Thyroid gland (tissue), 4 donors: ENCODE results near the gene INVS. TPM values are rescaled to one million over a fixed set of nuclear protein-coding genes. Genes with fewer than 3 reads are reported as not detected.

ENCODE experiments used
- DNase-seq, 2 donors: peaks; one replicate each; pipeline ENCODE4 v3.0.0-alpha.2; 2019
- H3K27ac ChIP-seq, 3 donors: fragments of 200-600 bp; sonication (generic); 1 replicate in 2 of 3; 2 replicates in 1 of 3; pipeline ENCODE4 v1.5.1; 2016 to 2019; ENCODE audit warnings: mild to moderate bottlenecking in 1 of 3, moderate library complexity in 1 of 3
- H3K27me3 ChIP-seq: fragments of 200-600 bp; sonication (generic); one replicate; pipeline ENCODE4 v1.5.1; 2019
- H3K36me3 ChIP-seq, 2 donors: fragments of 200-600 bp; sonication (generic); one replicate each; pipeline ENCODE4 v1.5.1; 2016 to 2019
- H3K4me1 ChIP-seq, 2 donors: fragments of 200-600 bp; sonication (generic); one replicate each; pipeline ENCODE4 v1.5.1; 2017 to 2019
- H3K4me3 ChIP-seq, 3 donors: fragments of 200-600 bp; sonication (generic); replicated peaks in 1 of 3; 1 replicate in 2 of 3; 2 replicates in 1 of 3; pipeline ENCODE4 v1.5.1; 2016; ENCODE audit warnings: mild to moderate bottlenecking in 1 of 3
- H3K9me3 ChIP-seq: fragments of 200-600 bp; sonication (generic); one replicate; pipeline ENCODE4 v1.5.1; 2017
- CTCF ChIP-seq, 6 experiments: fragments of 200-600 bp in 3 of 6; fragments of 450-650 bp in 3 of 6; sonication (generic) in 3 of 6; IDR thresholded peaks; one replicate each; pipeline ENCODE4 v1.5.1; 2016 to 2019; ENCODE audit warnings: antibody characterized with exemption in 6 of 6, mild to moderate bottlenecking in 2 of 6, inconsistent platforms in 1 of 6, moderate library complexity in 1 of 6
- POLR2A ChIP-seq, 2 donors: fragments of 450-650 bp; IDR thresholded peaks; one replicate each; pipeline ENCODE4 v1.6.1; 2017; ENCODE audit warnings: antibody characterized with exemption in 2 of 2, mild to moderate bottlenecking in 2 of 2, moderate library complexity in 1 of 2
- WGBS, 2 donors: methylation state at CpG; one replicate each; pipeline ENCODE4 v1.1.5; 2017; 5-methylcytosine and 5-hydroxymethylcytosine counted together
- intact Hi-C: fragments of 100-400 bp; cut with DNase I; formaldehyde crosslinking; loops from one replicate; pipeline ENCODE4 v1.15.1; 2023
- total RNA-seq, 4 donors: library from RNA; depleted of rRNA; stranded (reverse); fragments of >200 nt; gene quantifications; one replicate each; pipeline ENCODE4 v1.2.3, GENCODE V29; 2016

Gene INVS
- total RNA-seq, 4 donors from 2014 or later = 37.0 to 56.6 (median 45.6) TPM

- H3K4me1 ChIP-seq = no peaks in the 10 kb centered on the region
- no peak overlapping the region for H3K27ac ChIP-seq
- TF ChIP-seq POLR2A (IDR thresholded peaks at IDR 0.05) (no peak), CTCF (IDR thresholded peaks at IDR 0.05) (no peak)
- no peak for DNase-seq
- intact Hi-C loops = no loop called here
- WGBS, 2 donors = 34 to 39% methylated on average over 2 of the region's 2 CpGs
- no peaks in the 10 kb centered on the region for H3K27me3 ChIP-seq
- H3K4me3 ChIP-seq = no peak overlapping the region
- no peaks in the 10 kb centered on the region for H3K9me3 ChIP-seq
- no peaks in the 10 kb centered on the region for H3K36me3 ChIP-seq
Measured at GRCh38 chr9:100150214-100150613, 51.2 kb downstream of the INVS start.

DNA sequence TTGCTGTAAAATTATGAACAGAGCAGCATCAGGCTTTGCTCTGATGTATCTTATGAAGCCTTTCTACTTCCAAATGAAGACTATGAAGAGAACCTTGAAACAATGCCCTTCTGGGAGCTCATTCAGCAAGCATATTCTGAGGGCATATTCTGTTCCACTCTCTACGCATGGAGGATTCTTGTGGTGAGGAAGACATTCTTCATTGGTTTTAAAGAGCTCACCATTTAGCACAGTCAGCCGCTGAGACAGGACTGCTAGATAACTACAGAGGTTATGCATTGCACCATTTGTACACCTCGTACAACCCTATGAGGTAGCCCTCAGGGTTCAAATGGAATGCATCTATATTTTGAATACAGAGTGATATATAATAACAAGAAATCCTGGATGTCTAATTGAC, 61.0 kb downstream of the INVS start:
- DNase-seq = no peak
- intact Hi-C loops = no loop called here
- Histone ChIP-seq H3K9me3 (no peaks in the 10 kb centered on the region), H3K4me1 (no peaks in the 10 kb centered on the region), H3K27me3 (no peaks in the 10 kb centered on the region), H3K4me3 (no peak overlapping the region), H3K36me3 (no peaks in the 10 kb centered on the region), H3K27ac (no peak overlapping the region)
- TF ChIP-seq POLR2A (IDR thresholded peaks at IDR 0.05) (no peak), CTCF (IDR thresholded peaks at IDR 0.05) (no peak)
- WGBS, 2 donors = 79 to 89% methylated on average over 3 of the region's 3 CpGs

DNA sequence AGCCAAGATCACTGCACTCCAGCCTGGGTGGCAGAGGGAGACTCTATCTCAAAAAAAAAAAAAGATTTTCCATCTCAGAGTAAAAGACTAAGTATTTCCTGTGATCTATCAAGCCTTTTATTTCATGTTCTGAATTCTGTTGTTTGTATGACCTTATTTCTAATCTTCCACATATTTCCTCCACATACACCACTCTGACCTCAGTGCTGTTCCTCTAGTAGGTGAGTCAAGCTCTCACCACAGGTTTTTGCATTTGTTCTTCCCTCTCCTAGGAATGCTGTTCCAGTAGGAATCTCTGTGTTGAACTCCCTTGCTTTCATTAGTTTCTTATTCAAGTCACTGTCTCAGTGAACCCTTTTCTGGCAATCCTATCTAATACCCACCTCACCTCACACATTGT, 68.1 kb downstream of the INVS start:
- H3K36me3 ChIP-seq = no peaks in the 10 kb centered on the region
- intact Hi-C loops = no loop called here
- no peaks in the 10 kb centered on the region for H3K27me3 ChIP-seq
- no peak for DNase-seq
- H3K9me3 ChIP-seq = no peaks in the 10 kb centered on the region
- no peak overlapping the region for H3K27ac ChIP-seq
- no peak for TF ChIP-seq POLR2A (IDR thresholded peaks at IDR 0.05)
- no peak for TF ChIP-seq CTCF (IDR thresholded peaks at IDR 0.05)
- no peaks in the 10 kb centered on the region for H3K4me1 ChIP-seq
- H3K4me3 ChIP-seq = no peak overlapping the region

- H3K27me3 ChIP-seq = no peaks in the 10 kb centered on the region
- no peaks in the 10 kb centered on the region for H3K4me1 ChIP-seq
- intact Hi-C loops = no loop called here
- no peak overlapping the region for H3K27ac ChIP-seq
- 72 to 82% methylated on average over 5 of the region's 5 CpGs for WGBS, 2 donors
- no peak overlapping the region for H3K4me3 ChIP-seq
- H3K36me3 ChIP-seq = no peaks in the 10 kb centered on the region
- TF ChIP-seq POLR2A (IDR thresholded peaks at IDR 0.05) (no peak), CTCF (IDR thresholded peaks at IDR 0.05) (no peak)
- H3K9me3 ChIP-seq = no peaks in the 10 kb centered on the region
- DNase-seq = no peak
Measured at GRCh38 chr9:100167915-100168654, 69.0 kb downstream of the INVS start.

DNA sequence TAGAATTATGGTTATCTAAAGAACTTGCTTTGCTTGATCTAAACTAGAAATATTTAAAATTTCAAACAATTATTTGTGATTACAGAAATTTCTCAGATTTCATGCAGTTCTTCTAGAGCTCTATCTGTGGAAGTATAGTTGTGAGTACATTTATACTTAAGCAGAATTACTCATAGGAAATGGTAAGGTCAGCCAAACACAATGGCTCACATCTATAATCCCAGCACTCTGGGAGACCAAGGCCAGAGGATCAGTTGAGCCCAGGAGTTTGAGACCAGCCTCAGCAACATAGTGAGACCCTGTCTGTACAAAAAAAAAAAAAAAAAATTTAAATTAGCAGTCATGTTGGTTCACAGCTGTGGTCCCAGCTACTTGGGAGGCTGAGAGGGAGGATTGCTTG, 71.0 kb downstream of the INVS start:
- TF ChIP-seq CTCF (IDR thresholded peaks at IDR 0.05) = no peak
- no peak for TF ChIP-seq POLR2A (IDR thresholded peaks at IDR 0.05)

More for the DNA sequence above, 71.0 kb downstream of the INVS start:
- no peak overlapping the region for H3K4me3 ChIP-seq
- no peaks in the 10 kb centered on the region for H3K36me3 ChIP-seq
- H3K4me1 ChIP-seq = no peaks in the 10 kb centered on the region
- DNase-seq = no peak
- H3K9me3 ChIP-seq = no peaks in the 10 kb centered on the region
- no peak overlapping the region for H3K27ac ChIP-seq
- no peaks in the 10 kb centered on the region for H3K27me3 ChIP-seq
- intact Hi-C loops = no loop called here
